IMR-90 (cell line): ENCODE data around the gene STMN1. TPM values are rescaled to one million over a fixed set of nuclear protein-coding genes. Genes with fewer than 3 reads are reported as not detected.

Experiments used
- ATAC-seq: fragments of 200-7000 bp; cut with Tn5 transposase; 2 replicates; pipeline ENCODE4 v1.9.1; 2020; ENCODE audit warnings: low read depth, mild to moderate bottlenecking, moderate library complexity
- BruUV-seq: library from RNA; stranded (reverse); fragments of 400-500 nt; replicated peaks from 2 replicates; lab custom pipeline; 2021; lab: Mats Ljungman, UMichigan
- CTCF ChIA-PET: fragments of 300-600 bp; formaldehyde crosslinking; extraction: SDS; loops from one replicate; lab custom pipeline; 2021; ENCODE audit warnings: antibody characterized with exemption; lab: Yijun Ruan, JAX
- POLR2A ChIA-PET: fragments of 300-600 bp; sonication (Branson Sonifier 250); formaldehyde crosslinking; loops from one replicate; lab custom pipeline; 2022; ENCODE audit warnings: antibody characterized with exemption; ENCODE audit not compliant: unreplicated experiment; lab: Charles Lee
- DNase-seq: peaks from one replicate; pipeline ENCODE4 v3.0.0; 2013
- H2AFZ ChIP-seq: replicated peaks from 2 replicates; pipeline ENCODE3; 2013; ENCODE audit warnings: low read length, mild to moderate bottlenecking; ENCODE audit not compliant: poor library complexity
- H2AK5ac ChIP-seq: 2 replicates; pipeline ENCODE4 v1.6.1; 2013; ENCODE audit warnings: low read depth, low read length, inconsistent platforms
- H2AK9ac ChIP-seq: replicated peaks from 2 replicates; pipeline ENCODE3; 2013; ENCODE audit warnings: mild to moderate bottlenecking, low read depth, low read length, moderate library complexity; ENCODE audit not compliant: poor library complexity
- H2BK120ac ChIP-seq: 2 replicates; pipeline ENCODE4 v1.6.1; 2013; ENCODE audit warnings: low read depth, low read length, inconsistent platforms
- H2BK15ac ChIP-seq: 3 replicates; pipeline ENCODE4 v1.6.1; 2013; ENCODE audit warnings: low read depth, low read length, inconsistent platforms
- H2BK20ac ChIP-seq: 2 replicates; pipeline ENCODE4 v1.6.1; 2013; ENCODE audit warnings: low read depth, mild to moderate bottlenecking, inconsistent platforms, low read length, moderate library complexity
- H2BK5ac ChIP-seq: 2 replicates; pipeline ENCODE4 v1.6.1; 2013; ENCODE audit warnings: mild to moderate bottlenecking, low read depth, low read length, inconsistent platforms; ENCODE audit not compliant: poor library complexity, severe bottlenecking
- H3K14ac ChIP-seq: replicated peaks from 2 replicates; pipeline ENCODE4 v1.6.1; 2013; ENCODE audit warnings: low read depth, low read length, inconsistent platforms
- H3K18ac ChIP-seq: 2 replicates; pipeline ENCODE4 v1.6.1; 2013; ENCODE audit warnings: low read depth, low read length, control low read depth
- H3K23ac ChIP-seq: 2 replicates; pipeline ENCODE4 v1.6.1; 2013; ENCODE audit warnings: low read depth, low read length, inconsistent platforms
- H3K27ac ChIP-seq: 2 replicates; pipeline ENCODE4 v1.5.1; 2013; ENCODE audit warnings: mild to moderate bottlenecking, control low read depth, low read length; ENCODE audit not compliant: insufficient read depth
- H3K27me3 ChIP-seq: 2 replicates; pipeline ENCODE4 v1.6.1; 2013; ENCODE audit warnings: low read length; ENCODE audit not compliant: control insufficient read depth, insufficient read depth
- H3K36me3 ChIP-seq: 2 replicates; pipeline ENCODE4 v1.6.1; 2013; ENCODE audit warnings: low read length, mixed read lengths; ENCODE audit not compliant: control insufficient read depth, insufficient read depth
- H3K4ac ChIP-seq: 2 replicates; pipeline ENCODE4 v1.6.1; 2013; ENCODE audit warnings: low read depth, low read length, inconsistent platforms
- H3K4me1 ChIP-seq: 2 replicates; pipeline ENCODE4 v1.6.1; 2013; ENCODE audit warnings: low read length, mixed read lengths; ENCODE audit not compliant: control insufficient read depth, insufficient read depth
- H3K4me2 ChIP-seq: 2 replicates; pipeline ENCODE4 v1.6.1; 2013; ENCODE audit warnings: low read depth, mild to moderate bottlenecking, control low read depth, low read length, moderate library complexity
- H3K4me3 ChIP-seq: 2 replicates; pipeline ENCODE4 v1.5.1; 2013; ENCODE audit warnings: low read depth, mild to moderate bottlenecking, control low read depth, low read length, moderate library complexity; ENCODE audit not compliant: insufficient read depth
- H3K56ac ChIP-seq: 2 replicates; pipeline ENCODE4 v1.6.1; 2013; ENCODE audit warnings: low read length, inconsistent platforms; ENCODE audit not compliant: insufficient read depth; ENCODE audit errors: extremely low read depth
- H3K79me1 ChIP-seq, 2 experiments: 2 replicates each; pipeline ENCODE4 v1.6.1; 2013; ENCODE audit warnings: low read length in 2 of 2, inconsistent platforms in 1 of 2, low read depth in 1 of 2
- H3K9ac ChIP-seq: 2 replicates; pipeline ENCODE4 v1.6.1; 2013; ENCODE audit warnings: low read depth, low read length, control low read depth
- H3K9me1 ChIP-seq: 2 replicates; pipeline ENCODE4 v1.6.1; 2013; ENCODE audit warnings: low read length, inconsistent platforms; ENCODE audit not compliant: insufficient read depth
- H3K9me3 ChIP-seq: 2 replicates; pipeline ENCODE4 v1.6.1; 2013; ENCODE audit warnings: low read length; ENCODE audit not compliant: control insufficient read depth, insufficient read depth
- H4K20me1 ChIP-seq: 2 replicates; pipeline ENCODE4 v1.6.1; 2013; ENCODE audit warnings: low read length, inconsistent platforms; ENCODE audit not compliant: insufficient read depth
- H4K5ac ChIP-seq: 2 replicates; pipeline ENCODE4 v1.6.1; 2013; ENCODE audit warnings: mild to moderate bottlenecking, low read depth, low read length, control low read depth
- H4K8ac ChIP-seq, 2 experiments: 2 replicates each; pipeline ENCODE4 v1.6.1; 2013; ENCODE audit warnings: low read depth in 2 of 2, low read length in 2 of 2, control low read depth in 1 of 2, inconsistent platforms in 1 of 2
- H4K91ac ChIP-seq: 2 replicates; pipeline ENCODE4 v1.6.1; 2013; ENCODE audit warnings: low read depth, low read length, inconsistent platforms; ENCODE audit not compliant: insufficient read depth
- CHD1 ChIP-seq: IDR thresholded peaks from 2 replicates; pipeline ENCODE4 v1.6.1; 2012; ENCODE audit warnings: low read depth, low read length, improper control_type of control experiment
- MXI1 ChIP-seq: IDR thresholded peaks from 2 replicates; pipeline ENCODE4 v1.6.1; 2012; ENCODE audit warnings: low read depth, mild to moderate bottlenecking, low read length, moderate library complexity, borderline replicate concordance
- POLR2A ChIP-seq: IDR thresholded peaks from 2 replicates; pipeline ENCODE4 v1.6.1; 2012; ENCODE audit warnings: mild to moderate bottlenecking, low read depth, low read length
- RCOR1 ChIP-seq: IDR thresholded peaks from 2 replicates; pipeline ENCODE4 v1.6.1; 2012; ENCODE audit warnings: mild to moderate bottlenecking, low read length, improper control_type of control experiment; ENCODE audit not compliant: insufficient replicate concordance
- WGBS, 2 experiments: methylation state at CpG; one replicate each; pipeline versions ENCODE4 v1.1.5 to v1.1.7; 2013; ENCODE audit warnings: missing lambda C conversion rate in 2 of 2; ENCODE audit not compliant: insufficient read length in 1 of 2; ENCODE audit errors: extremely low coverage in 2 of 2; 5-methylcytosine and 5-hydroxymethylcytosine counted together
- dilution Hi-C: fragments of 300-500 bp; cut with HindIII; formaldehyde crosslinking; loops from one replicate; pipeline ENCODE4 v1.14.3; 2018; ENCODE audit warnings: low sequenced_read_pairs; ENCODE audit not compliant: unreplicated experiment
- in situ Hi-C: fragments of 300-500 bp; cut with MboI; formaldehyde crosslinking; loops from 3 replicates; pipeline ENCODE4 v1.14.3; 2019; ENCODE audit warnings: low sequenced_read_pairs, inconsistent platforms, mixed read lengths
- intact Hi-C: fragments of 100-400 bp; cut with micrococcal nuclease; formaldehyde crosslinking; loops from 2 replicates; pipeline ENCODE4 v1.10.0; 2022
- polyA plus RNA-seq, 3 experiments: library from polyadenylated mRNA; depleted of rRNA; stranded (reverse); fragments of >200 nt; gene quantifications; 2 replicates each; pipeline ENCODE4 v1.2.3, GENCODE V29; 2012; ENCODE audit warnings: low replicate concordance in 1 of 3
- total RNA-seq: library from RNA; depleted of rRNA; stranded (reverse); fragments of >200 nt; gene quantifications from 2 replicates; pipeline ENCODE4 v1.2.3, GENCODE V29; 2012

The STMN1 gene
- total and polyA plus RNA-seq, 2 of the 4 experiments (the other 2 are of a cell fraction), result 93.0 to 273 TPM

- H2BK120ac ChIP-seq, result no peak overlapping the region
- no peak overlapping the region for H2BK5ac ChIP-seq
- BruUV-seq, result no TSS peak
- in situ Hi-C loops (no loop called here), intact Hi-C loops (no loop called here), dilution Hi-C loops (no loop called here)
- ChIA-PET CTCF (no interaction called here), POLR2A (no interaction called here)
- H3K9me3 ChIP-seq, result no peaks in the 10 kb centered on the region
- H2AK5ac ChIP-seq, result no peak overlapping the region
- no peak overlapping the region for H3K56ac ChIP-seq
- no peak overlapping the region for H2BK15ac ChIP-seq
- DNase-seq, result no peak
- no peak overlapping the region for H3K4ac ChIP-seq
- no peak overlapping the region for H3K18ac ChIP-seq
- no peaks in the 10 kb centered on the region for H3K36me3 ChIP-seq
- no peak overlapping the region for H3K14ac ChIP-seq
- 70% methylated on average over 2 of the region's 11 CpGs; no CpG with 5 or more reads in 1 of the 2 experiments for WGBS, 2 experiments
- peaks cover 10% of the 10 kb centered on the region for H3K4me1 ChIP-seq
- no peak overlapping the region for H4K8ac ChIP-seq
- no peak overlapping the region for H3K23ac ChIP-seq
- TF ChIP-seq CHD1 (no peak), RCOR1 (no peak), POLR2A (no peak), MXI1 (no peak)
- ATAC-seq, result no peak
- peaks cover 4% of the 10 kb centered on the region for H3K27me3 ChIP-seq
- no peak overlapping the region for H2AK9ac ChIP-seq
- H3K4me3 ChIP-seq, result no peak overlapping the region
- H3K27ac ChIP-seq, result no peak overlapping the region
- no peaks in the 10 kb centered on the region for H3K79me1 ChIP-seq
- no peaks in the 10 kb centered on the region; the same call in 1 of the 2 replicates for H3K9me1 ChIP-seq
- H4K20me1 ChIP-seq, result no peaks in the 10 kb centered on the region
- H3K4me2 ChIP-seq, result no peak overlapping the region
- no peak overlapping the region for H4K91ac ChIP-seq
- no peak overlapping the region for H3K9ac ChIP-seq
- H4K5ac ChIP-seq, result no peak overlapping the region
- H2AFZ ChIP-seq, result no peak overlapping the region
- no peak overlapping the region for H2BK20ac ChIP-seq
These were observed 12.4 kb upstream of the STMN1 start for GRCh38 chr1:25918615-25919014.
